Stimulated activated CD4-positive, alpha-beta T cell treated with anti-CD3 and anti-CD28 coated beads, Interleukin-2, amount 100 ng/mL, for 24 hours (primary cell): Measurements from ENCODE around the gene KRTAP2-4.
"Not testable (repeated sequence)": the region's sequence is repeated elsewhere in the genome, so short reads cannot be mapped to it uniquely, and the experiment has no call there.

Experiments used
- DNase-seq, 2 donors: peaks; one replicate each; pipeline ENCODE4 v3.0.0-alpha.2; 2020

KRTAP2-4 gene

GRCh38 chr17:41034346-41034935, 31.2 kb downstream of the KRTAP2-4 start, which contains the start of gene KRTAP1-3:
Gene KRTAP1-3, minus strand, starts transcription at chr17:41034874. Its CDS starts 53 bp downstream, at chr17:41034821.
- not testable (repeated sequence) for DNase-seq

- no peak for DNase-seq
These were observed 35.9 kb downstream of the KRTAP2-4 start, which contains the start of gene KRTAP1-4 for GRCh38 chr17:41029633-41030245. Gene KRTAP1-4, minus strand, starts transcription at chr17:41030195. Its CDS starts 117 bp downstream, at chr17:41030078.

- DNase-seq, result no peak
These were observed 38.8 kb downstream of the KRTAP2-4 start, which contains the start of gene KRTAP1-5 for GRCh38 chr17:41026715-41027471. Gene KRTAP1-5, minus strand, starts transcription at chr17:41027208. Its CDS starts 53 bp downstream, at chr17:41027155.

- DNase-seq, result no peak
These were observed 41.0 kb downstream of the KRTAP2-4 start for GRCh38 chr17:41024697-41025096.

- no peak for DNase-seq
These were observed 45.3 kb downstream of the KRTAP2-4 start for GRCh38 chr17:41020336-41020735.

GRCh38 chr17:41019415-41019814, 46.3 kb downstream of the KRTAP2-4 start:
- no peak for DNase-seq

GRCh38 chr17:41018541-41018940, 47.1 kb downstream of the KRTAP2-4 start:
- no peak for DNase-seq

GRCh38 chr17:41016578-41017215, 49.0 kb downstream of the KRTAP2-4 start:
- no peak for DNase-seq

GRCh38 chr17:41015454-41015853, 50.2 kb downstream of the KRTAP2-4 start:
- DNase-seq, result no peak
